AG04450 (cell line): ENCODE data around the gene ACTMAP. TPM values are rescaled to one million over a fixed set of nuclear protein-coding genes. Genes with fewer than 3 reads are reported as not detected.

Experiments
- CTCF ChIA-PET: fragments of 300-600, 350-600 bp; formaldehyde crosslinking; extraction: SDS; loops from one replicate; lab custom pipeline; 2022; ENCODE audit warnings: antibody characterized with exemption, inconsistent platforms; lab: Charles Lee
- POLR2A ChIA-PET: fragments of 350-600 bp; formaldehyde crosslinking; extraction: SDS; loops from one replicate; lab custom pipeline; 2021; ENCODE audit warnings: antibody characterized with exemption, inconsistent platforms; lab: Yijun Ruan, JAX
- DNase-seq: peaks from one replicate; pipeline ENCODE4 v3.0.0-alpha.2; 2011; ENCODE audit warnings: low read depth, low spot score
- H3K27ac ChIP-seq: one replicate; pipeline ENCODE4 v1.5.1; 2012; ENCODE audit warnings: low read depth, low read length, control low read depth
- H3K27me3 ChIP-seq: one replicate; pipeline ENCODE4 v1.6.0; 2012; ENCODE audit warnings: low read length; ENCODE audit not compliant: control insufficient read depth, insufficient read depth
- H3K4me3 ChIP-seq: 2 replicates; pipeline ENCODE4 v1.5.1; 2011; ENCODE audit warnings: mild to moderate bottlenecking, low read depth, low read length, control low read depth
- H3K9me3 ChIP-seq: 2 replicates; pipeline ENCODE4 v1.5.1; 2012; ENCODE audit warnings: low read length; ENCODE audit not compliant: control insufficient read depth, insufficient read depth
- CTCF ChIP-seq: IDR thresholded peaks from 2 replicates; pipeline ENCODE4 v1.5.1; 2011; ENCODE audit warnings: low read depth, low read length, control low read depth, inconsistent platforms
- polyA plus RNA-seq: library from polyadenylated mRNA; depleted of rRNA; stranded (reverse); fragments of >200 nt; gene quantifications from 2 replicates; pipeline ENCODE4 v1.2.3, GENCODE V29; 2011

The ACTMAP gene
- polyA plus RNA-seq, 1 experiment, result 2.9 TPM

GRCh38 chr19:40704491-40705361, 45.6 kb downstream of the ACTMAP start:
- no peak overlapping the region for H3K4me3 ChIP-seq
- DNase-seq, result no peak
- H3K27me3 ChIP-seq, result no peaks in the 10 kb centered on the region
- ChIA-PET CTCF (interaction anchor here (1.2 to 1.8 kb wide), 2 partner anchors 42 to 70 kb away, joined by 3 to 5 read pairs; no protein-coding TSS in a partner anchor), POLR2A (no interaction called here)
- no peak overlapping the region for H3K27ac ChIP-seq
- TF ChIP-seq CTCF, result no peak
- H3K9me3 ChIP-seq, result no peaks in the 10 kb centered on the region

- CTCF ChIA-PET, result interaction anchor here (1.0 to 1.8 kb wide), 5 partner anchors 12 to 69 kb away, joined by 3 to 5 read pairs (median 4); no protein-coding TSS in a partner anchor
- POLR2A ChIA-PET, result no interaction called here
These were observed 47.1 kb downstream of the ACTMAP start for GRCh38 chr19:40703029-40703755.

GRCh38 chr19:40702337-40703012, 47.8 kb downstream of the ACTMAP start:
- CTCF ChIA-PET, result interaction anchor here (1.0 to 1.3 kb wide), 3 partner anchors 11 to 39 kb away, joined by 3 to 5 read pairs (median 4); no protein-coding TSS in a partner anchor

More at GRCh38 chr19:40703029-40703755, 47.1 kb downstream of the ACTMAP start:
- Histone ChIP-seq H3K9me3 (no peaks in the 10 kb centered on the region), H3K27ac (no peak overlapping the region), H3K4me3 (no peak overlapping the region), H3K27me3 (no peaks in the 10 kb centered on the region)
- no peak for TF ChIP-seq CTCF
- no peak for DNase-seq

GRCh38 chr19:40701758-40702157, 48.5 kb downstream of the ACTMAP start:
- no peak overlapping the region for H3K27ac ChIP-seq
- ChIA-PET CTCF (interaction anchor here (1.0 to 1.3 kb wide), 3 partner anchors 10 to 38 kb away, joined by 3 to 5 read pairs (median 4); no protein-coding TSS in a partner anchor), POLR2A (no interaction called here)
- H3K4me3 ChIP-seq, result no peak overlapping the region
- TF ChIP-seq CTCF, result no peak
- DNase-seq, result no peak
- no peaks in the 10 kb centered on the region for H3K27me3 ChIP-seq
- no peaks in the 10 kb centered on the region for H3K9me3 ChIP-seq

More at GRCh38 chr19:40702337-40703012, 47.8 kb downstream of the ACTMAP start:
- no peaks in the 10 kb centered on the region for H3K9me3 ChIP-seq
- DNase-seq, result no peak
- no peak overlapping the region for H3K27ac ChIP-seq
- H3K4me3 ChIP-seq, result no peak overlapping the region
- no peaks in the 10 kb centered on the region for H3K27me3 ChIP-seq
- TF ChIP-seq CTCF, result peak; percentile 56
- POLR2A ChIA-PET, result no interaction called here
